Chondrocyte (in vitro differentiated cells): ENCODE data around the gene KRTAP12-1. TPM values are rescaled to one million over a fixed set of nuclear protein-coding genes. Genes with fewer than 3 reads are reported as not detected.

Experiments
- DNase-seq: peaks from one replicate; pipeline ENCODE4 v3.0.0; 2021; ENCODE audit warnings: mixed read lengths, low spot score
- H3K27ac Mint-ChIP-seq: one replicate; pipeline ENCODE4 v1.8.0; 2021; ENCODE audit warnings: mild to moderate bottlenecking, moderate library complexity, mixed read lengths; ENCODE audit not compliant: unreplicated experiment
- H3K27me3 Mint-ChIP-seq: 2 replicates; pipeline ENCODE4 v1.8.0; 2021; ENCODE audit warnings: low read depth, mixed read lengths
- H3K36me3 Mint-ChIP-seq: 2 replicates; pipeline ENCODE4 v1.8.0; 2021; ENCODE audit warnings: low read depth, mixed read lengths
- H3K4me1 Mint-ChIP-seq: 2 replicates; pipeline ENCODE4 v1.8.0; 2021; ENCODE audit warnings: low read depth, mild to moderate bottlenecking, mixed read lengths
- H3K4me3 Mint-ChIP-seq: one replicate; pipeline ENCODE4 v1.8.0; 2021; ENCODE audit warnings: mild to moderate bottlenecking, moderate library complexity, mixed read lengths; ENCODE audit not compliant: unreplicated experiment
- H3K9me3 Mint-ChIP-seq: 2 replicates; pipeline ENCODE4 v1.8.0; 2021; ENCODE audit warnings: low read depth, mixed read lengths
- CTCF ChIP-seq: fragments of 200-600 bp; sonication (generic); IDR thresholded peaks from 2 replicates; pipeline ENCODE4 v1.5.0; 2021; ENCODE audit warnings: antibody characterized with exemption, mild to moderate bottlenecking, moderate library complexity
- total RNA-seq: library from RNA; stranded (reverse); gene quantifications from 3 replicates; pipeline ENCODE4 v1.2.1, GENCODE V29; 2021

KRTAP12-1 gene
- total RNA-seq, 1 donor from 2014 or later: not detected

DNA sequence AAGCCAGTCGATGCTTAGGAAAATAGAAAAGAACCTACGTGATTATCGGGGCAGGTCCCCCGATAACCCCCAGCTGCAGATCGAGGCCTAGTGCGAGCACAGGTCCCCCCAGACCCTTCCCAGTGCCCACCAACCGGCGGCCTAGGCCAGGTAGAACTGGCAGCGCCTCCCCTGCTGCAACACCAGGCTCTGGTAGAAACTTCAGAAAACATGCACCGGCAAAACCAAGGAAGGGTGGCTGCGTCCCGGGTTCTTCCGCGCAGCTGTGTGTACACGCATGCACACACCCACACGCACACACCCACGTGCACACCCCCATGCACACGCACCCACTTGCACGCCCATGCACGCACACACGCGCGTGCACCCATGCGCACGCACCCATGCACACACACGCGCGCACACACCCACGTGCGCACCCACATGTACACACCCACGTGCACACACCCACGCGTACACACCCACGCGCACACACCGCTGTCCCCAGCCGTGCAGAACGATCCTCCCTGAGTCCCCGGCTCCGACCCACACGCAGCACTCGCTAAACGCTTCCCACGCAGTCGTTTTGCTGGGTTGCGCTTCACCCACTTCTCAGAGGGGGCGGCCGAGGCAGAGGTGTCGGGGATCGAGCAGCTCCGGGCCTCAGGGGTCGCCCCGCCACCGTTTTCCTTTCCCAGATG, 24.2 kb upstream of the KRTAP12-1 start:
- peaks cover 14% of the 10 kb centered on the region for H3K4me1 Mint-ChIP-seq
- H3K36me3 Mint-ChIP-seq: peaks cover 1% of the 10 kb centered on the region
- DNase-seq: no peak
- no peak overlapping the region for H3K4me3 Mint-ChIP-seq
- peaks cover 3% of the 10 kb centered on the region for H3K9me3 Mint-ChIP-seq
- no peak overlapping the region for H3K27ac Mint-ChIP-seq
- TF ChIP-seq CTCF: no peak
- peaks cover 73% of the 10 kb centered on the region for H3K27me3 Mint-ChIP-seq

DNA sequence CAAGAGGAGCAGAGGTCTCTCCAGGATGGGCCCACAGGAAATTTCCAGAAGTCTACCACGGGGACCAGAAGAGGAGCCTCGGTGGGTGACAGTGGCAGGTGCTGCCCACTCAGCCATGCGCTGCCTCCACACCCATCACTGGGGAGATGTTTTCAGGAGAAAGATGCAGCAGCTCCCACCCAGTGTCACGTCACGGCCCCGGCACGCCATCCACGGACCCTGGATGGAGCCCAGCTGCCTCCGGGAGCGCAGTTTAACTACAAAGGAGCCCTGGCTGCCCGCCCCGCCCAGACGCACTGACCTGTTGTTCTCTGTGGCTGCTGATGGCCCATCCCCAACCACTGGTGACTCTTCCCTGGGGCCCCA, 22.7 kb upstream of the KRTAP12-1 start:
- Mint-ChIP-seq H3K4me3 (no peak overlapping the region), H3K27ac (no peak overlapping the region), H3K36me3 (peaks cover 1% of the 10 kb centered on the region), H3K4me1 (peaks cover 5% of the 10 kb centered on the region), H3K9me3 (peaks cover 3% of the 10 kb centered on the region), H3K27me3 (peaks cover 74% of the 10 kb centered on the region)
- DNase-seq: no peak
- no peak for TF ChIP-seq CTCF

GRCh38 chr21:44703731-44704635, 22.0 kb upstream of the KRTAP12-1 start:
- H3K4me3 Mint-ChIP-seq: no peak overlapping the region
- no peak overlapping the region for H3K27ac Mint-ChIP-seq
- H3K36me3 Mint-ChIP-seq: peaks cover 1% of the 10 kb centered on the region
- H3K9me3 Mint-ChIP-seq: peaks cover 3% of the 10 kb centered on the region
- DNase-seq: no peak
- H3K27me3 Mint-ChIP-seq: peaks cover 72% of the 10 kb centered on the region
- TF ChIP-seq CTCF: no peak
- peaks cover under 1% of the 10 kb centered on the region for H3K4me1 Mint-ChIP-seq

DNA sequence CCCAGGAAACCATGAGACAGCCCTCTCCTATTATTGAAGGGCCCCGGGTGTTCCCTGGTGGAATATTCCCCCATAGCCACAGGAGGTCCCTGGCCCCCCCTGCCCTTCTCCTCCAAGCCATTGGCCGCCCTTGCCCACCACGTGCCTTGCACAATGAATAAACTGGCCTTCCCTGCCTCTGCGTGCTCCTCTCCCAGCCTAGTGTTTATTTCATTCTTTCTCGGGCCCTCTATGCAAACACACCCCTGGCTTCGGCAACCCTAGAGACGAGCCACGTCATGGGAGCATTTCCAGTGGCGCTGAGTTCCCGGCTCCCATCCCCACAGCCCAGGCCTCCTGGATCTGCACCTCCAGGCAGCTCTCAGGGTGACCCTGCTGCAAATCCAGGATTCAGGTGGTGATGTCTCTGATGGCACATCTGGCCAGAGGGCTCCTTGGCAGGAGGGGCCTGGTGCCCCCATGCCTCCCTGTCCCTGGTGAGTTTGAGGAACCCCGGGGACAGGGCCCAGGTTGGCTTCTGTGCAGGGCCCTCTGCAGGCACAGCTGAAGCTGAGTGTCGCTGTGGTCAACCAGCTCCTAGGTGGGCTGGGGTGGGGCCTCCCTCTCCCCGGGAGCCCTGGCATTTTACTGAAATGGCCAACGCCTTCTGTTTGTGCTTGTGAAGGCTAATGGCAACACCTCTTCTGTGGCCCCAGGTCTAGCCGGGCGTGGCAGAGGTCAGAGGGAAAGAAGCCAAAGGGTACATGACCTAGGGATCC, 21.2 kb upstream of the KRTAP12-1 start:
- H3K27me3 Mint-ChIP-seq: peaks cover 72% of the 10 kb centered on the region

More for the DNA sequence above, 21.2 kb upstream of the KRTAP12-1 start:
- H3K27ac Mint-ChIP-seq: no peak overlapping the region
- H3K9me3 Mint-ChIP-seq: peaks cover 3% of the 10 kb centered on the region
- peaks cover 6% of the 10 kb centered on the region for H3K4me1 Mint-ChIP-seq
- peaks cover 1% of the 10 kb centered on the region for H3K36me3 Mint-ChIP-seq
- no peak for TF ChIP-seq CTCF
- no peak overlapping the region for H3K4me3 Mint-ChIP-seq
- DNase-seq: no peak
